ENCODE data around the gene P4HTM. TPM values are rescaled to one million over a fixed set of nuclear protein-coding genes. Genes with fewer than 3 reads are reported as not detected.

Gene P4HTM
- polyA plus RNA-seq, 3 donors = 14.9 to 40.0 (median 18.1) TPM

DNA sequence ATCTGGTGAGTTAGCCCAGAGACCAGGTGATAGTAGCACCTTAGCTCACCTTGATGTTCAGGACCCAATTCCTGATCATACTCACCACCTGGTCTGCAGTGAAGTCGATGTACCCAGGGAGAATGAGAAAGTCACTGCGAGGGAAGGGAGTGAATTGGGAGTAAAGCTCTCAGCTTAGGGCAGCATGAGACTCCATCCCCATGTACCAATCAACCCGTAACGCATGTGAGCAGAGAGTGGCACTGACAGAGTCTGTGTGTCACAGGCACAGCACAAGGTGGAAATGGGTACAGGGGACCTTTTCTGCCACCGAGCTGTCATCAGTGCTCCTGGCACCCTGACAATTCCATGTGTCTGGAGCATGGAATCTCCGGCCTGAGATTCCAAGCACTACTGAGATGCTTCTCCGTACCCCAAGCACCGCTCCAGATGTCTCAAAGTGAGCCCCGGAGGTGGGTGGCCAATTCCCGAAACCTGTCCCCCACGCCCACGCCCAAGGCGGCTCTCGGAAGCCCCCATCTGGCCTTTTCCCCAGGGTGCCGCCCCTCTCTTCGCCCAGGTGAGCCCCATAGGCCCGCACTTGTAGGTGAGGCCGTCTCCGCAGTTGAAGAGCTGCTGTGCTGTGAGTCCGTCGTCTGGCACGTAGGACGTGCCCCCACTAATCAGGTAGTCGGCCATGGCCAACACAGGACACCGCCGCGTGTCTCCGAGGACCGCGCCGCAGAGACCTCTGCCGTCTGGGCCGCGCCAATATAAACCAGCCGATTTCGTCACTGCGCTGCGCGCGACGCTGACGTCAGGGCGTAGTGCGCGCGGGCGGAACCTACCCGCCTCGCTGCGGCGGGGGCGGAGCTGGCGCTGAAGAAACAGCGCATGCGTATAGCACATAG lies 38.9 kb downstream of the P4HTM start, which contains the start of gene IMPDH2:
IMPDH2 (minus strand) TSS at position 726 of the 890 bp plus-strand sequence; CDS start at position 678, 48 bp downstream.
- Histone ChIP-seq H4K20me1 (ENCODE audit: insufficient read depth, low read length) (no peaks in the 10 kb centered on the region), H3K9ac (ENCODE audit: insufficient read depth, low read length, poor library complexity, severe bottlenecking) (peak within 1 kb of the TSS; percentile 75), H3K4me1 (ENCODE audit: control insufficient read depth in 1 of 2, insufficient read depth in 2 of 2, low read length in 2 of 2) (peaks cover 14 to 20% of the 10 kb centered on the region in 2 donors), H3K79me2 (ENCODE audit: insufficient read depth, low read length) (peaks cover 29% of the 10 kb centered on the region), H2AFZ (ENCODE audit: insufficient read depth, low read depth, low read length, poor library complexity, severe bottlenecking) (peak within 1 kb of the TSS; percentile 73), H3K36me3 (replicated peaks in 1 of 2; ENCODE audit: control insufficient read depth in 1 of 2, insufficient read depth in 2 of 2, low read length in 2 of 2) (peaks cover 61 to 68% of the 10 kb centered on the region in 2 donors), H3K4me2 (replicated peaks; ENCODE audit: extremely low read depth, low read length, poor library complexity, severe bottlenecking) (peak within 1 kb of the TSS; percentile 78), H3K27me3 (ENCODE audit: control insufficient read depth in 2 of 2, insufficient read depth in 2 of 2, low read length in 2 of 2) (no peaks in the 10 kb centered on the region), H3K27ac (ENCODE audit: low read depth in 1 of 2, low read length in 2 of 2) (peak within 1 kb of the TSS; percentile 77 to 92), H3K4me3 (replicated peaks in 1 of 3; ENCODE audit: low read depth in 2 of 3, low read length in 3 of 3) (peak within 1 kb of the TSS; percentile 57 to 76 (median 62)), H3K9me3 (replicated peaks in 1 of 2; ENCODE audit: control insufficient read depth in 1 of 2, insufficient read depth in 1 of 2, low read length in 2 of 2) (no peaks in the 10 kb centered on the region)
- H3K27ac Mint-ChIP-seq = peak within 1 kb of the TSS; percentile 88 to 98 (median 97)
- H3K27me3 Mint-ChIP-seq (ENCODE audit: low read depth in 3 of 3) = no peaks in the 10 kb centered on the region
- H3K4me1 Mint-ChIP-seq = peaks cover 25% of the 10 kb centered on the region
- WGBS (ENCODE audit: insufficient coverage) = under 1% methylated on average over 50 of the region's 55 CpGs
- peak within 1 kb of the TSS; percentile 79 to 91 for H3K4me3 Mint-ChIP-seq
- TF ChIP-seq, protein P1, sequence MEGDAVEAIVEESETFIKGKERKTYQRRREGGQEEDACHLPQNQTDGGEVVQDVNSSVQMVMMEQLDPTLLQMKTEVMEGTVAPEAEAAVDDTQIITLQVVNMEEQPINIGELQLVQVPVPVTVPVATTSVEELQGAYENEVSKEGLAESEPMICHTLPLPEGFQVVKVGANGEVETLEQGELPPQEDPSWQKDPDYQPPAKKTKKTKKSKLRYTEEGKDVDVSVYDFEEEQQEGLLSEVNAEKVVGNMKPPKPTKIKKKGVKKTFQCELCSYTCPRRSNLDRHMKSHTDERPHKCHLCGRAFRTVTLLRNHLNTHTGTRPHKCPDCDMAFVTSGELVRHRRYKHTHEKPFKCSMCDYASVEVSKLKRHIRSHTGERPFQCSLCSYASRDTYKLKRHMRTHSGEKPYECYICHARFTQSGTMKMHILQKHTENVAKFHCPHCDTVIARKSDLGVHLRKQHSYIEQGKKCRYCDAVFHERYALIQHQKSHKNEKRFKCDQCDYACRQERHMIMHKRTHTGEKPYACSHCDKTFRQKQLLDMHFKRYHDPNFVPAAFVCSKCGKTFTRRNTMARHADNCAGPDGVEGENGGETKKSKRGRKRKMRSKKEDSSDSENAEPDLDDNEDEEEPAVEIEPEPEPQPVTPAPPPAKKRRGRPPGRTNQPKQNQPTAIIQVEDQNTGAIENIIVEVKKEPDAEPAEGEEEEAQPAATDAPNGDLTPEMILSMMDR (IDR thresholded peaks at IDR 0.05) = peak; percentile 8
- no peaks in the 10 kb centered on the region for H3K9me3 Mint-ChIP-seq
- intact Hi-C loops (cut with micrococcal nuclease) = loop anchor here in 1 of 2 donors (1.0 kb wide), 1 partner anchor 8 kb away; no protein-coding TSS in a partner anchor
- H3K36me3 Mint-ChIP-seq = peaks cover 59 to 63% of the 10 kb centered on the region in 2 donors
- peak; percentile 95 to 97 (median 96) for DNase-seq

DNA sequence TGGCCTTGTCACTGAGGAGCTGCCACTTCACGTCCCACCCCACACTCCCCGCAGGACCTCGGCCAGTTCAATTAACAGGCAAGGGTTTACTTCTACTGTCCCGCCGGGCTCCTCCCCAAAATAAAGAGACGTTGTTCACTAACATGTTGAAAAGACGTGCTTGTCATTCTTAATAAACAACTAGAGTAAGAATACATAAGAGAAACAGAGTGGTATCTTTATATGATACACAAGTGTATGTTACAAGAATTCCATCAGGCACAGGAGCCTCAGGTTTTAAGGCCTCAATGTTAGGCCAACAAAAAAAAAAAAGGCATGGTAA lies 39.5 kb downstream of the P4HTM start:
- peaks cover 23% of the 10 kb centered on the region for H3K79me2 ChIP-seq (ENCODE audit: insufficient read depth, low read length)
- H3K36me3 ChIP-seq (replicated peaks in 1 of 2; ENCODE audit: control insufficient read depth in 1 of 2, insufficient read depth in 2 of 2, low read length in 2 of 2) = peaks cover 58 to 67% of the 10 kb centered on the region in 2 donors
- 0% methylated on average over 1 of the region's 7 CpGs for WGBS (ENCODE audit: insufficient coverage)
- TF ChIP-seq, protein P1 (IDR thresholded peaks at IDR 0.05) = no peak
- peak overlapping the region; percentile 77 to 92 for H3K27ac ChIP-seq (ENCODE audit: low read depth in 1 of 2, low read length in 2 of 2)
- H3K4me3 ChIP-seq (replicated peaks in 1 of 3; ENCODE audit: low read depth in 2 of 3, low read length in 3 of 3) = peak overlapping the region in 1 of 3 experiments; percentile 76
- H4K20me1 ChIP-seq (ENCODE audit: insufficient read depth, low read length) = no peaks in the 10 kb centered on the region
- Mint-ChIP-seq H3K4me3 (peak overlapping the region; percentile 79 to 88), H3K9me3 (no peaks in the 10 kb centered on the region), H3K4me1 (peaks cover 25% of the 10 kb centered on the region), H3K27ac (peak overlapping the region; percentile 88 to 98 (median 97)), H3K27me3 (ENCODE audit: low read depth in 3 of 3) (no peaks in the 10 kb centered on the region), H3K36me3 (peaks cover 57 to 63% of the 10 kb centered on the region in 2 donors)
- no peak for DNase-seq
- H2AFZ ChIP-seq (ENCODE audit: insufficient read depth, low read depth, low read length, poor library complexity, severe bottlenecking) = peak overlapping the region; percentile 73
- H3K27me3 ChIP-seq (ENCODE audit: control insufficient read depth in 2 of 2, insufficient read depth in 2 of 2, low read length in 2 of 2) = no peaks in the 10 kb centered on the region
- H3K9me3 ChIP-seq (replicated peaks in 1 of 2; ENCODE audit: control insufficient read depth in 1 of 2, insufficient read depth in 1 of 2, low read length in 2 of 2) = no peaks in the 10 kb centered on the region
- H3K4me2 ChIP-seq (replicated peaks; ENCODE audit: extremely low read depth, low read length, poor library complexity, severe bottlenecking) = peak overlapping the region; percentile 78
- intact Hi-C loops (cut with micrococcal nuclease) = loop anchor here in 1 of 2 donors (1.0 kb wide), 1 partner anchor 8 kb away; no protein-coding TSS in a partner anchor
- peak overlapping the region; percentile 75 for H3K9ac ChIP-seq (ENCODE audit: insufficient read depth, low read length, poor library complexity, severe bottlenecking)
- peaks cover 14 to 20% of the 10 kb centered on the region in 2 donors for H3K4me1 ChIP-seq (ENCODE audit: control insufficient read depth in 1 of 2, insufficient read depth in 2 of 2, low read length in 2 of 2)
